GM23338 (cell line): ENCODE data around the gene PAQR8.

ENCODE experiments used
- EZH2 ChIP-seq: fragments of 200-600 bp; sonication (generic); IDR thresholded peaks from one replicate; pipeline ENCODE4 v1.8.0; 2017; ENCODE audit warnings: antibody characterized with exemption, mild to moderate bottlenecking, low read depth; ENCODE audit not compliant: unreplicated experiment
- POLR2AphosphoS5 ChIP-seq: IDR thresholded peaks from 2 replicates; pipeline ENCODE4 v1.6.1; 2016; ENCODE audit warnings: antibody characterized with exemption, low read depth
- TF ChIP-seq, protein P1 (sequence below): IDR thresholded peaks from one replicate; pipeline ENCODE4 v1.6.1; 2018; ENCODE audit warnings: antibody characterized with exemption; ENCODE audit not compliant: unreplicated experiment

DNA sequence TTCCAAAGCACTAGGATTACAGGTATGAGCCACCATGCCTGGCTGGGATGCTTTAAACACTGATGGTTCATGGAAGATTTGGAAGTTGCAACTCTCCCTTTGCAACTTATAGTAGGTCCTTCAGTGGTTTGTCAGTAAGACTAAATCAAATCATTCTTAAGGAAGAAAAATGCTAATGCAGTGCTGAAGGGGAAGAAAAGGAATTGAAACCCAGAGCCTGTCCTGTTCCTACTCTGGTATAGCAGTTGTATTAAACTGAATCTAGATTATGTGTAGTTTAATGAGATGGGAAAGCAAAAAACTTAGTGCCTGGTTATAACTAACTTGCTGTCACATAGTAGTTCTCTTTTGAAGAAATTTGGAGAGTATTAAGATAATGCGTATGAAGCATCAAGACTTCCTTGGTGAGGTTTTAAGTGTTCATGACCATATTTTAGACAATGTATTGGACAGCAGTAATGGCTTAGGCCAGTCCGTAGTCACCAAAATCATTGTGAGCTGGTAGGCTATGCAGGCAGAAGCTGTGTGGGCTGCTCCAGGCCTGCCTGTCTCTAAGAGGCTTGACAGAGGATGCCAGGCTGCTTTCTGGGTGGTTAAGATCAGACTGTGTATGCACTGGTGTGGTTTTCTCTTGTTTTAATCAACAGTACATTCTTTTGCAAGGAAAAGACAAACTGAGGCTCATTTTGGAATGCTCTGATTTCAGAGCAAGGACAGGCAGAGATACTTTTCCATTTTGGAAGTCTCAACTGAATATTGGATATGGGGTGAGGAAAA is 14.0 kb downstream of the PAQR8 start:
- no peak for TF ChIP-seq POLR2AphosphoS5
- TF ChIP-seq, protein P1, sequence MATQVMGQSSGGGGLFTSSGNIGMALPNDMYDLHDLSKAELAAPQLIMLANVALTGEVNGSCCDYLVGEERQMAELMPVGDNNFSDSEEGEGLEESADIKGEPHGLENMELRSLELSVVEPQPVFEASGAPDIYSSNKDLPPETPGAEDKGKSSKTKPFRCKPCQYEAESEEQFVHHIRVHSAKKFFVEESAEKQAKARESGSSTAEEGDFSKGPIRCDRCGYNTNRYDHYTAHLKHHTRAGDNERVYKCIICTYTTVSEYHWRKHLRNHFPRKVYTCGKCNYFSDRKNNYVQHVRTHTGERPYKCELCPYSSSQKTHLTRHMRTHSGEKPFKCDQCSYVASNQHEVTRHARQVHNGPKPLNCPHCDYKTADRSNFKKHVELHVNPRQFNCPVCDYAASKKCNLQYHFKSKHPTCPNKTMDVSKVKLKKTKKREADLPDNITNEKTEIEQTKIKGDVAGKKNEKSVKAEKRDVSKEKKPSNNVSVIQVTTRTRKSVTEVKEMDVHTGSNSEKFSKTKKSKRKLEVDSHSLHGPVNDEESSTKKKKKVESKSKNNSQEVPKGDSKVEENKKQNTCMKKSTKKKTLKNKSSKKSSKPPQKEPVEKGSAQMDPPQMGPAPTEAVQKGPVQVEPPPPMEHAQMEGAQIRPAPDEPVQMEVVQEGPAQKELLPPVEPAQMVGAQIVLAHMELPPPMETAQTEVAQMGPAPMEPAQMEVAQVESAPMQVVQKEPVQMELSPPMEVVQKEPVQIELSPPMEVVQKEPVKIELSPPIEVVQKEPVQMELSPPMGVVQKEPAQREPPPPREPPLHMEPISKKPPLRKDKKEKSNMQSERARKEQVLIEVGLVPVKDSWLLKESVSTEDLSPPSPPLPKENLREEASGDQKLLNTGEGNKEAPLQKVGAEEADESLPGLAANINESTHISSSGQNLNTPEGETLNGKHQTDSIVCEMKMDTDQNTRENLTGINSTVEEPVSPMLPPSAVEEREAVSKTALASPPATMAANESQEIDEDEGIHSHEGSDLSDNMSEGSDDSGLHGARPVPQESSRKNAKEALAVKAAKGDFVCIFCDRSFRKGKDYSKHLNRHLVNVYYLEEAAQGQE, result no peak
- TF ChIP-seq EZH2, result no peak
